Endothelial cell of umbilical vein (primary cell): ENCODE data around the gene ADAMTS14.

Experiments used
- CTCF ChIP-seq, 2 donors: IDR thresholded peaks; 1 replicate in 1 of 2; 2 replicates in 1 of 2; pipeline ENCODE4 v1.5.1; 2011; ENCODE audit warnings: low read length in 2 of 2, mild to moderate bottlenecking in 2 of 2, moderate library complexity in 2 of 2, control low read depth in 1 of 2, inconsistent platforms in 1 of 2, low read depth in 1 of 2; ENCODE audit not compliant: insufficient read depth in 1 of 2; ENCODE audit errors: extremely low read depth in 1 of 2
- FOS ChIP-seq: IDR thresholded peaks from 2 replicates; pipeline ENCODE4 v1.6.1; 2011; ENCODE audit warnings: mild to moderate bottlenecking, low read length, moderate library complexity, borderline replicate concordance; ENCODE audit not compliant: insufficient read depth
- JUN ChIP-seq: IDR thresholded peaks from 2 replicates; pipeline ENCODE4 v1.6.1; 2011; ENCODE audit warnings: borderline replicate concordance, low read depth; ENCODE audit not compliant: insufficient read length, insufficient read depth
- POLR2A ChIP-seq: IDR thresholded peaks from 2 replicates; pipeline ENCODE4 v1.6.1; 2012; ENCODE audit warnings: low read depth, mild to moderate bottlenecking, control low read depth, low read length
- POLR2AphosphoS5 ChIP-seq: IDR thresholded peaks from 2 replicates; pipeline ENCODE4 v1.6.1; 2012; ENCODE audit warnings: low read depth, mild to moderate bottlenecking, control low read depth, low read length, moderate library complexity; ENCODE audit not compliant: insufficient read depth

- no peak for TF ChIP-seq POLR2A
- no peak for TF ChIP-seq CTCF (IDR thresholded peaks at IDR 0.05; ENCODE audit: extremely low read depth in 1 of 2, insufficient read depth in 1 of 2, low read depth in 1 of 2, low read length in 2 of 2)
- TF ChIP-seq POLR2AphosphoS5 = no peak
- TF ChIP-seq JUN = no peak
- TF ChIP-seq FOS = no peak
Observed at GRCh38 chr10:70659306-70659705, 13.0 kb upstream of the ADAMTS14 start.
